SU-DHL-6 (cell line): ENCODE results near the gene ZNF28.
"Not testable (repeated sequence)": the region's sequence is repeated elsewhere in the genome, so short reads cannot be mapped to it uniquely, and the experiment has no call there.

Experiments used
- H2AFZ ChIP-seq: fragments of 200-600 bp; sonication (generic); 2 replicates; pipeline ENCODE4 v1.6.1; 2014; ENCODE audit warnings: low read depth, mild to moderate bottlenecking, moderate library complexity, mixed read lengths, antibody characterized with exemption, low read length; ENCODE audit not compliant: severe bottlenecking
- H3F3A ChIP-seq: fragments of 200-600 bp; shearing (Covaris generic); 2 replicates; pipeline ENCODE4 v1.6.0; 2016; ENCODE audit warnings: antibody characterized with exemption, mild to moderate bottlenecking; ENCODE audit not compliant: insufficient read depth
- H3K27ac ChIP-seq: fragments of 200-600 bp; sonication (generic); 2 replicates; pipeline ENCODE4 v1.5.1; 2016; ENCODE audit warnings: low read depth, mild to moderate bottlenecking, low read length, moderate library complexity, mixed read lengths
- H3K27me3 ChIP-seq: fragments of 200-600 bp; sonication (generic), shearing (Covaris generic); 2 replicates; pipeline ENCODE4 v1.6.0; 2014; ENCODE audit warnings: mild to moderate bottlenecking, low read length
- H3K36me3 ChIP-seq: fragments of 200-600 bp; sonication (generic); 2 replicates; pipeline ENCODE4 v1.6.1; 2014; ENCODE audit warnings: mild to moderate bottlenecking, low read length, mixed read lengths
- H3K4me2 ChIP-seq: fragments of 300-600, 200-600 bp; shearing (Covaris generic), sonication (generic); 2 replicates; pipeline ENCODE4 v1.6.0; 2014; ENCODE audit warnings: low read length, low read depth, mild to moderate bottlenecking; ENCODE audit not compliant: poor library complexity, severe bottlenecking
- H3K4me3 ChIP-seq: fragments of 200-600 bp; sonication (generic); 2 replicates; pipeline ENCODE4 v1.5.1; 2014; ENCODE audit warnings: antibody characterized with exemption, low read length, mild to moderate bottlenecking, mixed read lengths; ENCODE audit not compliant: insufficient read depth, poor library complexity, severe bottlenecking
- H3K79me2 ChIP-seq: fragments of 200-600 bp; sonication (generic); 2 replicates; pipeline ENCODE4 v1.6.1; 2014; ENCODE audit warnings: mild to moderate bottlenecking, low read length, moderate library complexity; ENCODE audit not compliant: insufficient read depth
- H3K9ac ChIP-seq: fragments of 200-600 bp; sonication (generic); 2 replicates; pipeline ENCODE4 v1.7.0; 2014; ENCODE audit warnings: mild to moderate bottlenecking, low read length
- H3K9me2 ChIP-seq: fragments of 200-600 bp; sonication (generic); replicated peaks from 2 replicates; pipeline ENCODE4 v1.6.1; 2014; ENCODE audit warnings: low read length; ENCODE audit not compliant: insufficient read depth
- H3K9me3 ChIP-seq: fragments of 200-600 bp; sonication (generic); 2 replicates; pipeline ENCODE4 v1.6.1; 2014; ENCODE audit warnings: low read length, mixed read lengths; ENCODE audit not compliant: insufficient read depth
- H4K20me1 ChIP-seq: fragments of 200-600 bp; sonication (generic); 2 replicates; pipeline ENCODE4 v1.6.1; 2014; ENCODE audit warnings: low read depth, mild to moderate bottlenecking, antibody characterized with exemption, low read length, moderate library complexity, mixed read lengths
- CTCF ChIP-seq: fragments of 200-600 bp; sonication (generic); IDR thresholded peaks from one replicate; pipeline ENCODE4 v1.5.1; 2017; ENCODE audit warnings: antibody characterized with exemption, mild to moderate bottlenecking, low read length, moderate library complexity; ENCODE audit not compliant: insufficient read depth, poor library complexity, severe bottlenecking
- EZH2phosphoT487 ChIP-seq: fragments of 200-600 bp; sonication (generic), shearing (Covaris generic); conservative IDR thresholded peaks from 2 replicates; pipeline ENCODE4 v1.6.1; 2018; ENCODE audit warnings: mild to moderate bottlenecking, antibody characterized with exemption, low read length, moderate library complexity, mixed read lengths

ZNF28 gene

GRCh38 chr19:52786078-52786463 is 35.4 kb downstream of the ZNF28 start:
- H3K27ac ChIP-seq, result no peak overlapping the region
- H3K4me2 ChIP-seq, result peak overlapping the region; percentile 80
- H3K9me2 ChIP-seq, result no peaks in the 10 kb centered on the region
- H3F3A ChIP-seq, result no peaks in the 10 kb centered on the region
- H3K4me3 ChIP-seq, result peak overlapping the region; percentile 96
- H3K9ac ChIP-seq, result peak overlapping the region; percentile 75
- no peaks in the 10 kb centered on the region for H3K36me3 ChIP-seq
- no peak for TF ChIP-seq CTCF
- H4K20me1 ChIP-seq, result no peaks in the 10 kb centered on the region
- H3K9me3 ChIP-seq, result no peaks in the 10 kb centered on the region
- peaks cover 21% of the 10 kb centered on the region; the same call in 1 of the 2 replicates for H3K79me2 ChIP-seq
- H2AFZ ChIP-seq, result peak overlapping the region; percentile 97
- no peaks in the 10 kb centered on the region for H3K27me3 ChIP-seq

- no peak overlapping the region for H2AFZ ChIP-seq
- H3K9ac ChIP-seq, result peak overlapping the region; percentile 75
- no peak for TF ChIP-seq CTCF
- TF ChIP-seq EZH2phosphoT487, result no peak
Measured at GRCh38 chr19:52785506-52785905, 35.9 kb downstream of the ZNF28 start.

GRCh38 chr19:52782864-52783263 is 38.6 kb downstream of the ZNF28 start:
- H3K27ac ChIP-seq, H3K36me3 ChIP-seq, H2AFZ ChIP-seq, H3K9me2 ChIP-seq, H3K4me3 ChIP-seq, H3K27me3 ChIP-seq, H4K20me1 ChIP-seq, H3K4me2 ChIP-seq, H3K9me3 ChIP-seq, H3K9ac ChIP-seq, H3F3A ChIP-seq: not testable (repeated sequence)
- peaks cover 21% of the 10 kb centered on the region; the same call in 1 of the 2 replicates for H3K79me2 ChIP-seq

More at GRCh38 chr19:52785506-52785905, 35.9 kb downstream of the ZNF28 start:
- Histone ChIP-seq H3K9me2 (no peaks in the 10 kb centered on the region), H4K20me1 (no peaks in the 10 kb centered on the region), H3K4me3 (peak overlapping the region; percentile 96), H3K9me3 (no peaks in the 10 kb centered on the region), H3K4me2 (peak overlapping the region; percentile 80), H3K79me2 (peaks cover 21% of the 10 kb centered on the region; the same call in 1 of the 2 replicates), H3K27ac (no peak overlapping the region), H3F3A (no peaks in the 10 kb centered on the region), H3K27me3 (no peaks in the 10 kb centered on the region), H3K36me3 (no peaks in the 10 kb centered on the region)

GRCh38 chr19:52778811-52779210 is 42.6 kb downstream of the ZNF28 start:
- H3K27ac ChIP-seq, result no peak overlapping the region
- no peak overlapping the region for H2AFZ ChIP-seq
- no peaks in the 10 kb centered on the region for H3K27me3 ChIP-seq
- no peaks in the 10 kb centered on the region for H4K20me1 ChIP-seq
- H3K9me2 ChIP-seq, result no peaks in the 10 kb centered on the region
- TF ChIP-seq EZH2phosphoT487, result no peak
- no peak for TF ChIP-seq CTCF
- H3K79me2 ChIP-seq, result no peaks in the 10 kb centered on the region
- H3K9ac ChIP-seq, result no peak overlapping the region
- no peak overlapping the region for H3K4me3 ChIP-seq
- no peaks in the 10 kb centered on the region for H3F3A ChIP-seq
- no peaks in the 10 kb centered on the region for H3K36me3 ChIP-seq
- H3K9me3 ChIP-seq, result no peaks in the 10 kb centered on the region
- no peak overlapping the region for H3K4me2 ChIP-seq

GRCh38 chr19:52756447-52756846 is 65.0 kb downstream of the ZNF28 start:
- H3K9ac ChIP-seq, H4K20me1 ChIP-seq, H3K4me3 ChIP-seq, H3K79me2 ChIP-seq, H3K27me3 ChIP-seq, H3K4me2 ChIP-seq, H3F3A ChIP-seq, H3K27ac ChIP-seq, H2AFZ ChIP-seq, H3K9me2 ChIP-seq, H3K9me3 ChIP-seq, H3K36me3 ChIP-seq: not testable (repeated sequence)
